GM21367 (cell line): ENCODE results near the gene ADIPOQ.
"Not testable (repeated sequence)": the region's sequence is repeated elsewhere in the genome, so short reads cannot be mapped to it uniquely, and the experiment has no call there.

ENCODE experiments used
- ATAC-seq: cut with Tn5 transposase; IDR thresholded peaks from one replicate; pipeline ENCODE4 v1.9.1; 2021; ENCODE audit not compliant: unreplicated experiment

ADIPOQ gene

DNA sequence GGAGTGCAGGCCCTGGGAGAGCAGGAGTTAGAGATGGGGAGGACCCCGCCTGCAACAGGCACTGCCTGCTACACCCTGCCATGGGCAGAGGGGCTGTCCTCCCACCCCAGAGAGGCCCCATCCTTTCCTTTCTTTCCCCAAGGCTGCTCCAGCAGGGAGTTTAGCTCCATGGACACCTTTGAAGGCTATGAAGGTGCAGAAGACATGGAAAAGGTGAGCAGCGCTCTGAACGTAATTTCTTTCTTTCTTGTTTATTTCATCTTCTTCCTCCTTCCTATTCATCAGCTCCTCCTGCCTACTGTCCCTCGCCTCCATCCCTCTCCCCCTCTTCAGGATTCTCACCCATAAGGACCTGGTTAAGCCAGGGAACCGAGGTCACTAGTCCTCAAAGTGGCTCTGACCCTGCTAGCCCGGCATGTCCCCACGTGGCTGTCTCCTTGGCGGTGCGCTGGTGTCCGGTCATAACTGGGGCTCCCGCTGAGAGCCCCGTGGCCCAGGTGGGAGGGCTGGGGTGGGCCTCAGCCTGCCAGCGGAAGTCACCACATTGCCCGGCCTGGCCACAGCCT lies 16.0 kb upstream of the ADIPOQ start:
- no peak for ATAC-seq

DNA sequence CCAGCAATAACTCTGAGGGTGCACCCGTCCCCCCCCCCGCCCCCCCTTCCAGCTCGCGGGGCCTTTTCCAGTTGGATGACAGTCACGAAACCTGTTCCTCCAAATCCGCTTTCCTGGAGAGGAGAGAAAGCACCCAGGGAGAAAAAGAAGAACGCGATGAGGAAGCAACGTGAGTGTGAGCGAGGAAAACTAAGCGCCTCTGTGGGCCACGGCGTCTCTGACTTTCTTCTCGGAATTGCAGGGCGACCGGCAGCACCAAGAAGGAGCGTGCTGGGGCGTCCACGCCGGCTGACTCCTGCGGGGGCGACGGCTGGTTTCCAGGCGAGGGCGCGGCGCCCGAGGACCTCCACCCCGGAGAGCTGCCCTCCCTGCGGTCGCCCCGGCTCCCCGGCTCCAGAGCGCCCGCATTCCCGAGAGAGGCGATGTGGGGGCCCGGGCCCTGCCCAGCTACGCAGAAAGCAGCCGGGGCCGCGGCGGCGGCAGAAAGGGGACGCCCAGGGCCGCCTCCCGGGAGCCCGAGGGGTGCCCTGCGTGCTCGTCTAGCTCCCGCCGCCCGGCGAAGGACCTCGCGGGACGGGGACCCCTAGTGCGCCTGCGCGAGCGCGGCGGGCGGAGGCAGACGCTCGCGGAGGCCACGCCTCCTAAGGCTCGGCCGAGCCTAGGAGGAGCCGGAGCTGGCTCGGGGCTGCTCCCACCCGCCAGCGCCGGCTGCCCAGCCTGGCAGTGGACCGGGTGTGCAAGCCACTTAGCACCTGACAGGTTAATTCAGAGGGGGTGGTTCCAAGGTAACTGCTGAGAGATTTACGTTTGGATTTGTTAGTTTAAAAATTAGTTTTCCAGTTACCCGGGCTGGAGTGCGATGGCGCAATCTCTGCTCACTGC lies 15.3 kb upstream of the ADIPOQ start:
- ATAC-seq, result peak; percentile 90

- no peak for ATAC-seq
Measured at GRCh38 chr3:186828340-186828739, 14.2 kb upstream of the ADIPOQ start.

- no peak for ATAC-seq
Measured at GRCh38 chr3:186831798-186832197, 10.7 kb upstream of the ADIPOQ start.

- ATAC-seq, result no peak
Measured at GRCh38 chr3:186832276-186832675, 10.2 kb upstream of the ADIPOQ start.

DNA sequence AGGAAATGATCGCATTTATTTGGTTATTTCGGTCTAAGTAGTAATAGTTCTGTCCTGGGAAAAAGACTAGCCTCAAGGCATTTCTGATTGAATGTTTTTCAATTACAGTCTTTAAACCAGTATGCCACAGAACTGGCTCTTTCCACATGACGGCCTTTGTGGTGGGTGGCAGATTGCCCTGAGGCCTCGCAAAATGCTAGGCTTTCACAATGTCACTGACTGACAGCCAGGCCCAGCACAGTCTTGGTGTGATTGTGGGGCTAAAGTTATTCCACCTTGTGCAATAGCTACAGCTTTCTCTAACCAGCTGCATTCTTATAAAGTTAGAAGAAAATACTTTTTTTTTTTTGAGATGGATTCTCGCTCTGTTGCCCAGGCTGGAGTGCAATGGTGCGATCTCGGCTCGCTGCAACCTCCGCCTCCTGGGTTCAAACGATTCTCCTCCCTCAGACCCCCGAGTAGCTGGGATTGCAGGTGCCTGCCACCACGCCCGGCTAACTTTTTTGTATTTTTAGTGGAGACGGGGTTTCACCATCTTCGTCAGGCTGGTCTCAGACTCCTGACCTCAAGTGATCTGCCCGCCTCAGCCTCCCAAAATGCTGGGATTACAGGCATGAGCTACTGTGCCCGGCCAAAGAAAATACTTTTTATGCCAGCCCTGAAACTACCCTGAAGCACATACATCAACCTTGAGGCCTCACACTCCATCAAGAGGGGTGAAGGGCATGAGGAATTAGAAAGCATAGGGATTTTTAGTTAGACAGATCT lies 2.5 kb upstream of the ADIPOQ start:
- ATAC-seq, result no peak

DNA sequence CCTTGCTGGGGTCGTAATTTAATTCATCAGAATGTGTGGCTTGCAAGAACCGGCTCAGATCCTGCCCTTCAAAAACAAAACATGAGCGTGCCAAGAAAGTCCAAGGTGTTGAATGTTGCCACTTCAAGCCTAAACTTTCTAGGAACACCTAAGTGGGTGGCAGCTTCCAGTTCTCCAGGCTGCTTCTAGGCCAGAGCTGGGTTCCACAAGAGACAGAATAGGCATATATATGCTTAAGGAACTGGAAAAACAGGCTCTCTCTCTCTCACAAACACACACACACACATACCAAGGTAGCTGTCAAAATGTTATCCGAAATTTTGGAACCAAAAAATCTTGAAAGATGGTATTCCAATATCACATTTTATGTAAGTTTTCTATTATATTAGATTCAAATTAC lies 890 bp upstream of the ADIPOQ start:
- no peak for ATAC-seq

DNA sequence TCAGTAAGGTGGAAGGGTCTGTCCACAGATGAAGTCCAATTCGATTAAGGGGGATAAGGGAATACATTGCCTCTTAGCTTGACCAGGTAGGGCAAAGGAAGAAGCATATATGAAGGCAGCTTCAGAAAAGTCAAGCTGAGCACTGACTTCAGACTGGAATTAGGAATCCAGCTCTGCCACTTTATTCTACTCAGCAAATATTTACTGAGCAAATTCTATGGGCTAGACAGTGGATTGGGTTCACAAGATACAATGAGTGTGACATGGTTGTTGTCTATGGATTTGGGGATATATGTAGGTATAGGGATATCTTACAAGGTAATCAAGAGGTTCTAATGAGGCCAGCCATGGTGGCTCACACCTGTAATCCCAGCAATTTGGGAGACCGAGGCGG lies 526 bp downstream of the ADIPOQ start:
- ATAC-seq, result no peak

GRCh38 chr3:186844908-186845307 lies 2.4 kb downstream of the ADIPOQ start:
- ATAC-seq, result no peak

DNA sequence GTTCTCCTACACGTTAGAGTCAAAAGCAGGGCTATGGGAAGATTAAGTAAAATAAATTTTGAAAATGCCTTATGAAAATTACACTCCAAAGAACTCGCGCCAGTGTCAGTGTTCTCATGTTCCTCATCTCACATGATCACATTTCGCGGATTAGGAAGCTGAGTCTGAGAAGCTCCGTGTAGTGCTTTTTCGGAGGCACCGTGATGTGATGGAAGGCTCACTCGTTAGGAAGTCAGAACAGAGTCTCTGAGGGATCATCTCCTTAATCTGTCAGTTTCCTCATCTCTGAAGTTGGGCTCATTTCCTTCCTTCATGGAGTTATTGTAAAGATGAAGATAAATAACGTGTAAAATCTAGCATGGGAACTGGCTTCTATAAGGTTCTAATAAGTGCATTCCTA lies 3.2 kb downstream of the ADIPOQ start:
- no peak for ATAC-seq

GRCh38 chr3:186847437-186847836 lies 4.9 kb downstream of the ADIPOQ start:
- ATAC-seq, result no peak

DNA sequence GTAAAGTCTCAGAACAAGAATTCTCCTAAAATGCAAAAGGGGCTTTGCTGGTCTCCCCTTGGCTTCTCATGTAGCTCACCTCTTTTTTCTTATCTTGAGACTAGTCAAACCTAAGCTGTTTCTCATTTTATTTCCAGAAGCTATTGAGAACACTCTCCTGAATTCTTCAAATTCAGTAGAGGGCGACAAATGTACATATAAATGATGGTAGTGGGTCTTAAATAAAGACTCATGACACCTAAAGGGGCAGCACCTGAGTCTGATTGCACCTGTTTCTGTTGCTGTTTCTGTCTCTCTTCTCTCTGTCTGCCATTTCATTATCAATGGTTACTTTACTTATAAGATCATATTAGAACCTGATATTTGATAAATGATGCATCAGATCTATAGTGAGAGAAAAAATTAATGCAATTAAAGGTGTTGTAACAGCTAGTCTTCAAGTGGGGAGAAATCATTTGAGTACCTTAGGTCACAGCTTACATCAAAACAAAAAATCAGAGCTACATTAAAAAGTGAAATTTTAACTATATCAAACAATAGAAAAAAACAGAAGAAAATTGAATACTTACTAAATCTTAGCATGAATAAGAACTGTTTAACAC lies 7.0 kb downstream of the ADIPOQ start:
- ATAC-seq, result peak; percentile 58

DNA sequence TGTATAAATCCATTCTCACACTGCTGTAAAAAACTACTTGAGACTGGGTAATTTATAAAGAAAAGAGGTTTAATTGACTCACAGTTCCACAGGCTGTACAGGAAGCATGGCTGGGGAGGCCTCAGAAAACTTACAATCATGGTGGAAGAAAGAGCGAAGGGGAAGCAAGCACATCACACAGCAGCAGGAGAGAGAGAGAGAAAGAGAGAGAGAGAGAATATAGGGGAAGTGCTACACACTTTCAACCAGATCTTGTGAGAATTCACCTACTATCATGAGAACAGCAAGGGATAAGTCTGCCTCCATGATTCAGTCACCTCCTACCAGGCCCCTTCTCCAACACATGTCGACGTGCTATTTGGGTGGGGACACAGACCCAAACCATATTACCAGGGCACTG lies 9.3 kb downstream of the ADIPOQ start:
- not testable (repeated sequence) for ATAC-seq

DNA sequence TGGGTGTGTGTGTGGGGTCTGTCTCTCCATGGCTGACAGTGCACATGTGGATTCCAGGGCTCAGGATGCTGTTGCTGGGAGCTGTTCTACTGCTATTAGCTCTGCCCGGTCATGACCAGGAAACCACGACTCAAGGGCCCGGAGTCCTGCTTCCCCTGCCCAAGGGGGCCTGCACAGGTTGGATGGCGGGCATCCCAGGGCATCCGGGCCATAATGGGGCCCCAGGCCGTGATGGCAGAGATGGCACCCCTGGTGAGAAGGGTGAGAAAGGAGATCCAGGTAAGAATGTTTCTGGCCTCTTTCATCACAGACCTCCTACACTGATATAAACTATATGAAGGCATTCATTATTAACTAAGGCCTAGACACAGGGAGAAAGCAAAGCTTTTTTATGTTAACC lies 10.5 kb downstream of the ADIPOQ start:
- no peak for ATAC-seq

DNA sequence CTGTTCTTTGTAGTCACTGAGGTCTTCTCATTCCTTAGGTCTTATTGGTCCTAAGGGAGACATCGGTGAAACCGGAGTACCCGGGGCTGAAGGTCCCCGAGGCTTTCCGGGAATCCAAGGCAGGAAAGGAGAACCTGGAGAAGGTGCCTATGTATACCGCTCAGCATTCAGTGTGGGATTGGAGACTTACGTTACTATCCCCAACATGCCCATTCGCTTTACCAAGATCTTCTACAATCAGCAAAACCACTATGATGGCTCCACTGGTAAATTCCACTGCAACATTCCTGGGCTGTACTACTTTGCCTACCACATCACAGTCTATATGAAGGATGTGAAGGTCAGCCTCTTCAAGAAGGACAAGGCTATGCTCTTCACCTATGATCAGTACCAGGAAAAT lies 11.6 kb downstream of the ADIPOQ start:
- ATAC-seq, result no peak

- no peak for ATAC-seq
Measured at GRCh38 chr3:186854954-186855353, 12.4 kb downstream of the ADIPOQ start.

GRCh38 chr3:186857743-186858142 lies 15.2 kb downstream of the ADIPOQ start:
- no peak for ATAC-seq

DNA sequence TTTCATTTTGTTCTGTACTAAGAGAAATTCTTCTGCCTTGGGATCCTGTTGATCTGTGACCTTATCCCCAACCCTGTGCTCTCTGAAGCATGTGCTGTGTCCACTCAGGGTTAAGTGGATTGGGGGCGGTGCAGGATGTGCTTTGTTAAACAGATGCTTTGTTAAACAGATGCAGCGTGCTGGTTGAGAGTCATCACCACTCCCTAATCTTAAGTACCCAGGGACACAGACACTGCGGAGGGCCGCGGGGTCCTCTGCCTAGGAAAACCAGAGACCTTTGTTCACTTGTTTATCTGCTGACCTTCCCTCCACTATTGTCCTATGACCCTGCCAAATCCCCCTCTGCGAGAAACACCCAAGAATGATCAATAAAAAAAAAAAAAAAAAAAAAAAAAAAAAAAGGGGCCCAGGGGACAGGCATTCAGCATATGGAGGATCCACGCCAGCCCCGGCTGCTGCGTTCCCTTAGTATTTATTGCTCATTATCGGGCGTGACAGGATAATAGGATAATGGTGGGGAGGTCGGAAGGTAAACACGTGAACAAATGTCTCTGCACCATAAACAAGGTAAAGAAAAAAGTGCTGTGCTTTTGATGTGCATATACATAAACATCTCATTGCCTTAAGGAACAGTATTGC lies 22.8 kb downstream of the ADIPOQ start:
- ATAC-seq, result not testable (repeated sequence)

DNA sequence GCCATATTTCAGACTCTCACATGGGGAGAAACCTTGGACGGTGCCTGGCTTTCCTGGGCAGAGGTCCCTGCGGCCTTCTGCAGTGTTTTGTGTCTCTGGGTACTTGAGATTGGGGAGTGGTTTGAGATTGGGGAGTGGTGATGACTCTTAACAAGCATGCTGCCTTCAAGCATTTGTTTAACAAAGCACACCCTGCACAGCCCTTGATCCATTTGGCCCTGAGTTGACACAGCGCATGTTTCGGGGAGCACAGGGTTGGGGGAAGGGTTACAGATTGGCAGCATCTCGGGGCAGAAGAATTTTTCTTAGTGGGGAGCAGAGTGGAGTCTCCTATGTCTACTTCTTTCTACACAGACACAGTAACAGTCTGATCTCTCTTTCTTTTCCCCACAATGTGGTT lies 23.6 kb downstream of the ADIPOQ start:
- ATAC-seq, result not testable (repeated sequence)

GRCh38 chr3:186869253-186870100 lies 27.0 kb downstream of the ADIPOQ start:
- ATAC-seq, result no peak
